8988T (cell line): Measurements from ENCODE around the gene MDK.
A peak's percentile ranks its signal among the peaks of the same experiment; 100 is the strongest.
"Not testable (repeated sequence)": the region's sequence is repeated elsewhere in the genome, so short reads cannot be mapped to it uniquely, and the experiment has no call there.

Experiments used
- DNase-seq: peaks from one replicate; pipeline ENCODE4 v3.0.0; 2011

The MDK gene

DNA sequence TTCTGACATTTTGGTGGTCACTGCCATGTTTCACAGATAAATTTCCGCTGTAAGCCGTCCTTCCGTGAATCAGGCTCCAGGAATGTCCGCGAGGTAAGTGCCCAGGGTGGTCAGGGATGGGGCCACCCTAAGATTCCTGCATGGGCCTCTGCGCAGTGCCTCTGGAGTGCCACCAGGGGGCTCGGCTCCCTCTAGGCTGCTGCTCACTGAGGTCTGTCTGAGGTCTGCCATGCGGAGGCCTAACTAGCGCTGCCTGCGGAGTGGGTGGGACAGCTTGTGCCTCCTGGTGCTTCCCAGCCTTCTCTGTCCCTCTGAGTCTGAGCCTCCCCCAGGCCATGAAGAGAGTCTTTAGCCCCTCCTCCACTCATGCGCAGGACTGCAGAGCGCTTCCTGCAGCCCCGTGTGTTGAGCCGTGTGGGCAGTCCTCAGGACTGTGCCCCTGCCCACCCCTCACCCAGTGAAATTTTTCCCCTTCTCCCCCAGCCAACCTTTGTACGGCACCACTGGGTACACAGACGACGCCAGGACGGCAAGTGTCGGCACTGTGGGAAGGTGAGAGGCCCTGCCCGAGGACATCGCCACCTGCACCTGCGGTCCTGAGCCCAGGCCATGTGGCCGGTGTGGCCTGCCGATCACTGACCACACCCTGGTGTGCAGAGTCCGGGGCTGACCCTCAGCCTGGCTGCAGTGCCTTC lies 11.9 kb upstream of the MDK start:
- peak; percentile 93 for DNase-seq

DNA sequence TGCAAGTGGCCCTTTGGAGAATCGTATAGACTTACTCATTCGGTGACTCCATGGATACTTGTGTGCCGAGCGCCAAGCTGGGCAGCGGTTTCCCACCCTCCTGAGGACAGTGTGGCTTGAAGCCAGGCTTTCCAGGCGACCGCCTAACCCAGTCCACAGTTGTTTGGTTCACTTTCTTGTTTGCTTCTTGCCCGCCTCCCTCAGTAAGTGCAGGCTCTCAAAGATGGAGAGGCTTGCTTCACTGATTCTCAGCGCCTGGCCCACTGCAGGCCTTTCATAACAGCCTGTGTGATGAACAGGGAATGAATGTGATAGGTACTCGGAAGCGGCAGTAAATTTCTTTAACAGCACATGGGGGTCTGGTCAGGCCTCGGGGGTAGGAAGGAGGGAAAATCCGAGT lies 11.2 kb upstream of the MDK start:
- no peak for DNase-seq

- DNase-seq: not testable (repeated sequence)
Observed at GRCh38 chr11:46371262-46371661, 10.2 kb upstream of the MDK start.

GRCh38 chr11:46372086-46372485 lies 9.4 kb upstream of the MDK start:
- DNase-seq: no peak

DNA sequence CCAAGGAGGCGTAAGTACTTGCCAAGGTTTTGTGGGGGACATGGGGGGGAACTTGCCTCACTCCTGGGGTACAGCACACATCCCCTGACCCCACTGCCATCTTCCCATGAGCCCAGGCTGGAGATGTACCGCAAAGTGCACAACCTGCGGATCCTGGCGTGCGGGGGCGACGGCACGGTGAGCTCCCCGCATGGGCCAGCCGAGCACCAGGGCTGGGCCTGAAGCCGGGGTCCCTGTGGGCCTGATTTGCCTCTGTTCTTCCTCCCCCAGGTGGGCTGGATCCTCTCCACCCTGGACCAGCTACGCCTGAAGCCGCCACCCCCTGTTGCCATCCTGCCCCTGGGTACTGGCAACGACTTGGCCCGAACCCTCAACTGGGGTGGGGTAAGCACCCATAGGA lies 9.0 kb upstream of the MDK start:
- DNase-seq: not testable (repeated sequence)

DNA sequence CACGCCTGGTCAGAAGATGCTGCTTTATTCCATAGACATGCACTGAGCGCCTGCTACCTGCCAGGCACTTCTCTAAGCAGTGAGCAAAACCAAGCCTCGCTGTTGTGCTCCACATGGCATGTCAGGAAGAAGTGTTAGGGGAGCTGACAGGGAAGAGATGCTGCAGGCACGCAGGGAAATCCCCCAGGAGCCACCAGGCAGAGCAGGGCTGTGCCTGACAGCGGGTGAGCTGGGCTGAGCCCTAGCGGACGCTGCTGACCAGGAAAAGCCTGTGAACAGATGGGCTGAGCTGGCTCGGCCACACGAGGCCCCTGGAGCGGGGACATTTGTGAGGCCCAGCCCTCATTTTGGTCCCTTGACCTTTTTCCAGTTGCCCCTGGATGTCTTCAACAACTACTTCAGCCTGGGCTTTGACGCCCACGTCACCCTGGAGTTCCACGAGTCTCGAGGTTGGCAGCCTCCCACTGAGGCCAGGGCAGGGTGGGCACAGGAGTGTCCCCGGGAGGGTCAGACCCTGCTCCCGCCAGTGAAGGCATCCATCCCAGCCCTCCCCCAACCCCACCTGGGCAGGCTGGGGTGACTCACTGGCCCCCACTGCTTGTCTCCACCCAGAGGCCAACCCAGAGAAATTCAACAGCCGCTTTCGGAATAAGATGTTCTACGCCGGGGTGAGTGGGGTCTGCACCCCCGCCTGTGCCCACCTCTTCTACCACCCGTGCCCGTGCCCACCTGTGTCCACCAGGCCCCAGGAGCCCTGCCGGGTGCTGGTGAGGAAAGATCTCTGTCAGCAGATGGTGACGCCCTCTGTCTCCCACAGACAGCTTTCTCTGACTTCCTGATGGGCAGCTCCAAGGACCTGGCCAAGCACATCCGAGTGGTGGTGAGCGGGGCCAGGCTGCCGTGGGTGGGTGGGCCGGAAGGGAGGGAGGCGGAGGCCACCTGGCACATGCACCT lies 7.4 kb upstream of the MDK start:
- DNase-seq: no peak

DNA sequence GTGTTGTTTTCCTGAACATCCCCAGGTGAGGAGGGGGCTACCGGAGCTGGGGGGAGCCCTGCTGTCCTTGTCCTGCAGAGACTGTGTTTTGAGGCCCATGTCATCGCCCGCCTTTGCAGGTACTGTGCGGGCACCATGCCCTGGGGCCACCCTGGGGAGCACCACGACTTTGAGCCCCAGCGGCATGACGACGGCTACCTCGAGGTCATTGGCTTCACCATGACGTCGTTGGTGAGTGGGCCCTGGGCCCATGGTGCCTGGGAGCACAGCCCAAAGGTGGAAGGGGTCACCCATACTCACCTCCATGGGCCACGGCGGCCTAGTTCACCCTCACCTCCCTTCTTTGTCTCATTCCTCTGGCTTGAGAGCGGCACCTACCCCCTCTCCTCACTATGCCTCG lies 6.7 kb upstream of the MDK start:
- DNase-seq: no peak

DNA sequence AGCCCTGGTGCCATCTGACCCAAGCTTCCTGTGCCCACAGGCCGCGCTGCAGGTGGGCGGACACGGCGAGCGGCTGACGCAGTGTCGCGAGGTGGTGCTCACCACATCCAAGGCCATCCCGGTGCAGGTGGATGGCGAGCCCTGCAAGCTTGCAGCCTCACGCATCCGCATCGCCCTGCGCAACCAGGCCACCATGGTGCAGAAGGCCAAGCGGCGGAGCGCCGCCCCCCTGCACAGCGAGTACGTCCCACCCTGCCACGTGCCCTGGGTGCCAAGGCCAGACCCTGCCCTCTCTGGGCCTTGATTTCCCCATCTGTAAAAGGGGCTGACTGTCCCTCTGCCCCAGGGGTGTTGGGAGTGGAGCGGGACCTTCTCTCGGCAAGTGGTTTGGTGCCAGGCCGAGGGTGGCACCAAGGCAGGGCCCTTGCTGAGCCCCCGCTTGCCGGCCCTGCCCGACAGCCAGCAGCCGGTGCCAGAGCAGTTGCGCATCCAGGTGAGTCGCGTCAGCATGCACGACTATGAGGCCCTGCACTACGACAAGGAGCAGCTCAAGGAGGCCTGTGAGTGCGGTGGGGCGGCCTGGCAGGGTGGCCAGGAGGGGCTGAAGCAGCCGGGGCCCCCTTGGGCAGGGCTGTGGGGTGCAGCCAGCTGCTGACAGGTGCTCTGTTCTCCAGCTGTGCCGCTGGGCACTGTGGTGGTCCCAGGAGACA lies 5.9 kb upstream of the MDK start:
- no peak for DNase-seq

- DNase-seq: no peak
Observed at GRCh38 chr11:46376258-46377050, 5.0 kb upstream of the MDK start.

DNA sequence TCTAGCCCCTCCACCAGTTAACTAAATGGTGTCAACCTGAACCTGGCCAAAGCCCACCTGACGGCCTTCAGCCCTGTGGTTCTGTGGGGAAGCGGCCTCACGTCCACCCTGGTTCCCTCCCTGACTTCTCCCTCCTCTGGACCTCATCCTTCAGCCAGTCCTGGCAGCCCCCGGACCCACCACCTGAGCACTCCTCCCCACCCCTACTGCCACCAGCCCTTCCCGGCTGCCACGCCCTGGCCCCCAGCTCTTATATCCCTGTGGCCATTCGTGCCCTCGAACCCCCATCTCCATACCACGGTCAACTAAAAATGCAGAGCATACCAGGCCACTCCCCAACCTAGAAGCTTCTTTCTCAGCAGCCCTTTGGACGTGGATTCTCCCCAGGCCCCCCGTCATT lies 4.2 kb upstream of the MDK start:
- DNase-seq: no peak

DNA sequence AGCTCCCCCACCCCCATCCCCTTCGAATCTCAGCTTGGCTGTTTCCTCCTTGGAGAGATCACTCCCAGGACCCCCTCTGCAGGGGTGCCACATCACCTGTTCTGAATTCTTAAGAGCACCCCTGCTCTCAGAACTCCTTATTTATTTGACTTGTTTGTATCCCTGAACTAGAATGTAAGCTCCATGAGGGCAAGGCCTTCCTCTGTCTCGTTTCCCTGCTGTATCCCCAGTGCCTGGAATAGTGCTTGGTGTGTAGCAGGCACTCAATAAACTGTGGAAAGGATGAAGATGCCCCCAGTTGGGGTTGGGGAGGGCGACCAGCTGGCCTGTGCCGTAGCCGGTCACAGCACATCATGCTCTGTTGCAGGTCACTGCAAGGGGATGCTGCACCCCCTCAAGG lies 3.6 kb upstream of the MDK start:
- DNase-seq: no peak

GRCh38 chr11:46378296-46378695 lies 3.2 kb upstream of the MDK start:
- no peak for DNase-seq

DNA sequence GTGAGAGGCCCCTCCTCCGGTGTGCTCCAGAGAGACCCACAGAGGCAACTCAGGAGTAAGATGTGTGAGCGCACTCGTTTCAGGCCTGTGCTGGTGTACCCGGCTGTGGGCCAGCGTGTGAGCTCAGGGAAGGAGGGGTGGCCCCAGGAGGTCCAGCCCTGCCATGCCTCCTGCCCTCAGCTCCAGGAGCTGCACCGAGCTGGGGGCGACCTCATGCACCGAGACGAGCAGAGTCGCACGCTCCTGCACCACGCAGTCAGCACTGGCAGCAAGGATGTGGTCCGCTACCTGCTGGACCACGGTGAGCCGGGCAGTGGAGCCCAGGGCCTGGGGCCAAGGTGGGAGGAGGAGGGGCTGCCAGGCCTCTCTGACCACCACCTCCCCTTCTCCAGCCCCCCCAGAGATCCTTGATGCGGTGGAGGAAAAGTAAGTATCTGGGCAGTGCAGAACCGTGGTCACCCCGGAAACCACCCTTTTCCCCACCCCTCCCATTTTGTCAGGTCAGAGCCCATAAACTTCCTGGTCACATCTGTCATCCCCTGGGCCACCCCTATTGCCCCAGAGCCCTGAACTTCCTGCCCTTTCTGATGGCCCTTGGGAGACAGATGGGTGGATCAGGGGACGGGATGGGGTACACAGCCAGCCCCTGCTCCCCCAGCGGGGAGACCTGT lies 2.5 kb upstream of the MDK start:
- DNase-seq: no peak

- DNase-seq: not testable (repeated sequence)
Observed at GRCh38 chr11:46379482-46380293, 1.8 kb upstream of the MDK start.

DNA sequence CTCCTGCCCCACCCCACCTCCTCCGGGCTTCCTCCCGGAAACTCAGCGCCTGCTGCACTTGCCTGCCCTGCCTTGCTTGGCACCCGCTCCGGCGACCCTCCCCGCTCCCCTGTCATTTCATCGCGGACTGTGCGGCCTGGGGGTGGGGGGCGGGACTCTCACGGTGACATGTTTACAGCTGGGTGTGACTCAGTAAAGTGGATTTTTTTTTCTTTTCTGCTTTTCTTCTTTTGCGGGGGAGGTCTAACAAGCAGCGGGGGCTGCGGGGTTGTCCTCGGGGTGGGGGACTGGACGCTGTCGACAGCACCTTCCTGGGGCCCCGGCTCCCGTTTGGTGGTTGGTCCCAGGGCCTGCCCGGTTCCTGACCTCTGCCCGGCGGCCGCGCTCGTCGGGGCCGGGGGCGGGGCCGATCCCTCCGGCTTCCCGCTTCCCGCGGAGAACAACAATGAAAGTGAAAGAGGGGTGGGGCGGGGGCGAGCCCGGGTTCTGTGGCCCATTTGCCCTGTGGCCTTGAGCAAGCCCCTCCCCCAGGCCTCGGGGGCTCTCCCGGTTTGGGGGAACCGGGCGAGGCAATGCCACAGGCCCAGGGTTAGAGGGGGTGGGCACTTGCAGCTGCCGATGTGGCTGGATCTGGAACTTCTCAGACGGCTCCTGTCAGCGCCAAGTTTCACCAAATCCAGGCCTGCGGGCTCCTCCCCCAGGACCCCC lies 975 bp upstream of the MDK start:
- peak; percentile 92 for DNase-seq

GRCh38 chr11:46381819-46382645 lies 563 bp downstream of the MDK start:
- DNase-seq: peak; percentile 23

DNA sequence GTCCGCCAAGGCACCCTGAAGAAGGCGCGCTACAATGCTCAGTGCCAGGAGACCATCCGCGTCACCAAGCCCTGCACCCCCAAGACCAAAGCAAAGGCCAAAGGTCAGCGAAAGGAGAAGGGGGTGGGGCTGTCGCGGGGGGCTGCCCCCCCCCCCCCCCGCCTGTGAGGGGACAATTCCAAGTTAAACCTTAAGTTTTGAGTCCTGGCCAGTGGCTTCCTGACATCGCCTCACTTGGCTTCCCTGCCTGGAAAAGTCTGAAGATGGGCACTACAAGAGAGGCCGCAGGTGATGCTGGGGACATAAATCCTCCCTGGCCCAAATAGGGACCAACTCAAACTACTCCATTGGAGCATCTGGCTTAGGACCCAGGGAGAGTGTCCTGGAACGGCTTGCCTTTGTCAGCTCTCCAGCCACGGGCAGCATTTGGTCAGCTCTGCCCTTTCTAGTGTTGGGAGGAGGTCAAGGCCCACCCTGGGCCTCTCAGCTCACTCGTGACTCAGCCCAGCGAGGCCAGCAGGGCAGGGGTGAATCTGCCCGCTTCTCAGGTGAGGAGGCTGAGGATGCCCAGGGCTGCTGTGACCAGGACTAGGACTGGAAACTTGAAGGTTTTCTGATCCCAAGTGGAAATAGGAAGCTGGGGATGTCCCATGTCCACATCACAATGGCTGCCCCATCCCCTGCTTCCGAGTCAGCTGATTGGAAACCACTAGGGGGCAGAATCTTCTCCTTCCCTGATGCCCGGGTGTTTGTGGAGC lies 1.4 kb downstream of the MDK start:
- DNase-seq: peak; percentile 99

- peak; percentile 24 for DNase-seq
Observed at GRCh38 chr11:46383404-46383758, 1.9 kb downstream of the MDK start.
